Esophagus muscularis mucosa (tissue), 3 donors: ENCODE data around the gene ZFPM1.

Source experiments
- POLR2A ChIP-seq: fragments of 450-650 bp; IDR thresholded peaks from one replicate; pipeline ENCODE4 v1.6.1; 2017; ENCODE audit warnings: antibody characterized with exemption, moderate library complexity, mild to moderate bottlenecking, low read depth
- POLR2AphosphoS5 ChIP-seq, 2 donors: sonication (generic); formaldehyde crosslinking; IDR thresholded peaks; one replicate each; pipeline ENCODE4 v1.6.1; 2017; ENCODE audit warnings: antibody characterized with exemption in 2 of 2
- TF ChIP-seq, protein P1 (sequence below), 3 experiments: fragments of 200-600 bp in 2 of 3; fragments of 450-650 bp in 1 of 3; sonication (generic) in 2 of 3; IDR thresholded peaks; one replicate each; pipeline ENCODE4 v1.5.1; 2017 to 2019; ENCODE audit warnings: antibody characterized with exemption in 3 of 3, mild to moderate bottlenecking in 2 of 3, moderate library complexity in 1 of 3

DNA sequence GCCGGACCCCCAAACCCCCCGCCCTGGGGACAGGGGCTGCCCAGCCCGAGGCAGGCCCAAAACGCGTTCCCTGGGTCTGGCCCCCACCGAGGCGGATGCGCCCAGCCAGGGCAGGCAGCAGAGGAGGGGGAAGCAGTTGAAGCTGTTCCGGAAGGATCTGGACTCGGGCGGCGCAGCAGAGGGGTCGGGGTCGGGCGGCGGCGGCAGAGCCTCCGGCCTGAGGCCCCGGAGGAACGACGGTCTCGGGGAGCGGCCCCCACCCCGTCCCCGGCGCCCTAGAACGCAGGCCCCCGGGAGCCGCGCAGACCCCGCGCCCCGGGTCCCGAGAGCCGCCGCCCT is 22.9 kb upstream of the ZFPM1 start:
- TF ChIP-seq, protein P1, sequence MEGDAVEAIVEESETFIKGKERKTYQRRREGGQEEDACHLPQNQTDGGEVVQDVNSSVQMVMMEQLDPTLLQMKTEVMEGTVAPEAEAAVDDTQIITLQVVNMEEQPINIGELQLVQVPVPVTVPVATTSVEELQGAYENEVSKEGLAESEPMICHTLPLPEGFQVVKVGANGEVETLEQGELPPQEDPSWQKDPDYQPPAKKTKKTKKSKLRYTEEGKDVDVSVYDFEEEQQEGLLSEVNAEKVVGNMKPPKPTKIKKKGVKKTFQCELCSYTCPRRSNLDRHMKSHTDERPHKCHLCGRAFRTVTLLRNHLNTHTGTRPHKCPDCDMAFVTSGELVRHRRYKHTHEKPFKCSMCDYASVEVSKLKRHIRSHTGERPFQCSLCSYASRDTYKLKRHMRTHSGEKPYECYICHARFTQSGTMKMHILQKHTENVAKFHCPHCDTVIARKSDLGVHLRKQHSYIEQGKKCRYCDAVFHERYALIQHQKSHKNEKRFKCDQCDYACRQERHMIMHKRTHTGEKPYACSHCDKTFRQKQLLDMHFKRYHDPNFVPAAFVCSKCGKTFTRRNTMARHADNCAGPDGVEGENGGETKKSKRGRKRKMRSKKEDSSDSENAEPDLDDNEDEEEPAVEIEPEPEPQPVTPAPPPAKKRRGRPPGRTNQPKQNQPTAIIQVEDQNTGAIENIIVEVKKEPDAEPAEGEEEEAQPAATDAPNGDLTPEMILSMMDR (IDR thresholded peaks at IDR 0.05): no peak
- TF ChIP-seq POLR2AphosphoS5 (IDR thresholded peaks at IDR 0.05) (no peak), POLR2A (no peak)
